IMR-90 (cell line): ENCODE measurements around the gene LIG1.

Source experiments
- CTCF ChIP-seq: conservative IDR thresholded peaks from 2 replicates; pipeline ENCODE4 v1.5.1; 2012; ENCODE audit warnings: mild to moderate bottlenecking, low read depth, low read length, improper control_type of control experiment
- POLR2A ChIP-seq: IDR thresholded peaks from 2 replicates; pipeline ENCODE4 v1.6.1; 2012; ENCODE audit warnings: mild to moderate bottlenecking, low read depth, low read length

- no peak for TF ChIP-seq CTCF
- no peak for TF ChIP-seq POLR2A
Measured at GRCh38 chr19:48147597-48148175, 22.5 kb downstream of the LIG1 start.
